IPS DF 6.9 (cell line): ENCODE results near the gene CACNA2D3.

Source experiments
- DNase-seq: peaks from one replicate; pipeline ENCODE4 v3.0.0-alpha.2; 2013; ENCODE audit warnings: low read depth, low spot score
- H3K27ac ChIP-seq: one replicate; pipeline ENCODE4 v1.5.1; 2013; ENCODE audit warnings: low read length, control low read depth
- H3K27me3 ChIP-seq: 2 replicates; pipeline ENCODE4 v1.6.1; 2013; ENCODE audit warnings: mild to moderate bottlenecking, low read length; ENCODE audit not compliant: control insufficient read depth, insufficient read depth
- H3K36me3 ChIP-seq: 2 replicates; pipeline ENCODE4 v1.6.1; 2013; ENCODE audit warnings: low read length; ENCODE audit not compliant: control insufficient read depth, insufficient read depth
- H3K4me1 ChIP-seq: 2 replicates; pipeline ENCODE4 v1.6.1; 2013; ENCODE audit warnings: low read length; ENCODE audit not compliant: control insufficient read depth, insufficient read depth
- H3K4me3 ChIP-seq: 2 replicates; pipeline ENCODE4 v1.5.1; 2013; ENCODE audit warnings: mild to moderate bottlenecking, low read length
- H3K9me3 ChIP-seq: 2 replicates; pipeline ENCODE4 v1.6.1; 2013; ENCODE audit warnings: low read length, inconsistent platforms; ENCODE audit not compliant: control insufficient read depth, insufficient read depth
- WGBS: extraction: QIAGEN DNeasy Blood & Tissue Kit; methylation state at CpG from one replicate; pipeline ENCODE4 v1.1.7; 2013; ENCODE audit warnings: mixed read lengths, missing lambda C conversion rate; ENCODE audit not compliant: insufficient read length, insufficient coverage; 5-methylcytosine and 5-hydroxymethylcytosine counted together

Gene CACNA2D3

GRCh38 chr3:54549607-54550220, 427.4 kb downstream of the CACNA2D3 start:
- Histone ChIP-seq H3K9me3 (no peaks in the 10 kb centered on the region), H3K4me1 (no peaks in the 10 kb centered on the region), H3K4me3 (no peak overlapping the region), H3K36me3 (no peaks in the 10 kb centered on the region), H3K27me3 (no peaks in the 10 kb centered on the region), H3K27ac (no peak overlapping the region)
- no peak for DNase-seq
- no CpG with 5 or more reads among the region's 10 CpGs for WGBS

GRCh38 chr3:54550221-54550977, 428.0 kb downstream of the CACNA2D3 start:
- no peak for DNase-seq
- Histone ChIP-seq H3K4me1 (no peaks in the 10 kb centered on the region), H3K27me3 (no peaks in the 10 kb centered on the region), H3K27ac (no peak overlapping the region), H3K9me3 (no peaks in the 10 kb centered on the region), H3K4me3 (no peak overlapping the region), H3K36me3 (no peaks in the 10 kb centered on the region)
- no CpG with 5 or more reads among the region's 19 CpGs for WGBS

- no peak for DNase-seq
- no peaks in the 10 kb centered on the region for H3K9me3 ChIP-seq
- no peak overlapping the region for H3K27ac ChIP-seq
- H3K36me3 ChIP-seq: no peaks in the 10 kb centered on the region
- H3K27me3 ChIP-seq: no peaks in the 10 kb centered on the region
- no peak overlapping the region for H3K4me3 ChIP-seq
- no CpG with 5 or more reads among the region's 4 CpGs for WGBS
- no peaks in the 10 kb centered on the region; the same call in 1 of the 2 replicates for H3K4me1 ChIP-seq
Measured at GRCh38 chr3:54556630-54557029, 434.3 kb downstream of the CACNA2D3 start.

GRCh38 chr3:54557538-54558428, 435.4 kb downstream of the CACNA2D3 start:
- Histone ChIP-seq H3K9me3 (no peaks in the 10 kb centered on the region), H3K27me3 (no peaks in the 10 kb centered on the region), H3K4me3 (no peak overlapping the region), H3K27ac (no peak overlapping the region), H3K4me1 (no peaks in the 10 kb centered on the region; the same call in 1 of the 2 replicates), H3K36me3 (no peaks in the 10 kb centered on the region)
- no peak for DNase-seq
- no CpG with 5 or more reads among the region's 12 CpGs for WGBS

- DNase-seq: no peak
- H3K4me3 ChIP-seq: no peak overlapping the region
- no peaks in the 10 kb centered on the region for H3K4me1 ChIP-seq
- no peaks in the 10 kb centered on the region for H3K36me3 ChIP-seq
- H3K9me3 ChIP-seq: no peaks in the 10 kb centered on the region
- no peaks in the 10 kb centered on the region for H3K27me3 ChIP-seq
- WGBS: no CpG with 5 or more reads among the region's 12 CpGs
- no peak overlapping the region for H3K27ac ChIP-seq
Measured at GRCh38 chr3:54563501-54564200, 441.3 kb downstream of the CACNA2D3 start.

- no peak for DNase-seq
- Histone ChIP-seq H3K36me3 (no peaks in the 10 kb centered on the region), H3K4me1 (no peaks in the 10 kb centered on the region), H3K27ac (no peak overlapping the region), H3K9me3 (no peaks in the 10 kb centered on the region), H3K4me3 (no peak overlapping the region), H3K27me3 (no peaks in the 10 kb centered on the region)
- WGBS: no CpG with 5 or more reads among the region's 6 CpGs
Measured at GRCh38 chr3:54564374-54564925, 442.1 kb downstream of the CACNA2D3 start.

GRCh38 chr3:54565956-54566355, 443.6 kb downstream of the CACNA2D3 start:
- no peaks in the 10 kb centered on the region for H3K9me3 ChIP-seq
- H3K27ac ChIP-seq: no peak overlapping the region
- H3K36me3 ChIP-seq: no peaks in the 10 kb centered on the region
- H3K4me3 ChIP-seq: no peak overlapping the region
- DNase-seq: no peak
- H3K27me3 ChIP-seq: no peaks in the 10 kb centered on the region
- no peaks in the 10 kb centered on the region for H3K4me1 ChIP-seq

GRCh38 chr3:54567949-54568348, 445.6 kb downstream of the CACNA2D3 start:
- no peak overlapping the region for H3K27ac ChIP-seq
- no CpG with 5 or more reads among the region's 3 CpGs for WGBS
- H3K4me1 ChIP-seq: no peaks in the 10 kb centered on the region
- H3K36me3 ChIP-seq: no peaks in the 10 kb centered on the region
- no peaks in the 10 kb centered on the region for H3K9me3 ChIP-seq
- no peak overlapping the region for H3K4me3 ChIP-seq
- DNase-seq: no peak
- H3K27me3 ChIP-seq: no peaks in the 10 kb centered on the region

- Histone ChIP-seq H3K36me3 (no peaks in the 10 kb centered on the region), H3K4me3 (no peak overlapping the region), H3K27me3 (no peaks in the 10 kb centered on the region), H3K9me3 (no peaks in the 10 kb centered on the region), H3K27ac (no peak overlapping the region), H3K4me1 (no peaks in the 10 kb centered on the region)
- no peak for DNase-seq
- no CpG with 5 or more reads among the region's 7 CpGs for WGBS
Measured at GRCh38 chr3:54570008-54570407, 447.7 kb downstream of the CACNA2D3 start.
